Gastrocnemius medialis (tissue), 4 donors: ENCODE measurements around the gene MRPL27. TPM values are rescaled to one million over a fixed set of nuclear protein-coding genes. Genes with fewer than 3 reads are reported as not detected.

ENCODE experiments used
- ATAC-seq, 2 donors: fragments of 150-250 bp; one replicate each; pipeline ENCODE4 v1.9.1; 2016
- DNase-seq, 2 donors: peaks; one replicate each; pipeline ENCODE4 v3.0.0-alpha.2; 2019
- H3K27ac ChIP-seq, 4 donors: fragments of 200-600 bp; sonication (generic); 1 replicate in 1 of 4; 2 replicates in 3 of 4; pipeline ENCODE4 v1.5.1; 2016 to 2018; ENCODE audit warnings: mild to moderate bottlenecking in 2 of 4, moderate library complexity in 1 of 4
- H3K27me3 ChIP-seq, 3 donors: fragments of 200-600 bp; sonication (generic) in 2 of 3; 1 replicate in 1 of 3; 2 replicates in 2 of 3; pipeline versions ENCODE4 v1.5.1 to v1.6.0; 2016 to 2019; ENCODE audit warnings: mild to moderate bottlenecking in 1 of 3, moderate library complexity in 1 of 3
- H3K36me3 ChIP-seq, 2 donors: fragments of 200-600 bp; sonication (generic) in 1 of 2; one replicate each; pipeline ENCODE4 v1.5.1; 2017 to 2018
- H3K4me1 ChIP-seq, 2 donors: fragments of 200-600 bp; sonication (generic) in 1 of 2; one replicate each; pipeline ENCODE4 v1.5.1; 2016 to 2017; ENCODE audit warnings: mild to moderate bottlenecking in 2 of 2
- H3K4me3 ChIP-seq, 4 donors: fragments of 200-600 bp; sonication (generic) in 3 of 4; 1 replicate in 1 of 4; 2 replicates in 3 of 4; pipeline ENCODE4 v1.5.1; 2016 to 2019; ENCODE audit warnings: mild to moderate bottlenecking in 2 of 4
- H3K9me3 ChIP-seq, 3 donors: fragments of 200-600 bp; sonication (generic) in 2 of 3; 1 replicate in 1 of 3; 2 replicates in 2 of 3; pipeline ENCODE4 v1.5.1; 2016 to 2019
- POLR2A ChIP-seq, 2 donors: fragments of 450-650 bp; IDR thresholded peaks; one replicate each; pipeline ENCODE4 v1.6.1; 2017; ENCODE audit warnings: antibody characterized with exemption in 2 of 2, mild to moderate bottlenecking in 2 of 2, moderate library complexity in 2 of 2
- in situ Hi-C, 4 donors: fragments of 200-750 bp; cut with MboI; loops; one replicate each; pipeline versions ENCODE4 v1.15.0 to v1.8.0; 2017; ENCODE audit warnings: low sequenced_read_pairs in 4 of 4
- intact Hi-C: fragments of 100-400 bp; cut with DNase I; formaldehyde crosslinking; loops from one replicate; pipeline ENCODE4 v1.15.1; 2023; ENCODE audit warnings: low total_unique reads
- total RNA-seq, 4 donors: library from RNA; depleted of rRNA; stranded (reverse); fragments of >200 nt; gene quantifications; one replicate each; pipeline versions ENCODE4 v1.1.0 to v1.2.3, GENCODE V29; 2016
- TF ChIP-seq, protein P1 (sequence below), 5 experiments: fragments of 450-650 bp in 3 of 5; fragments of 200-600 bp in 2 of 5; sonication (generic) in 2 of 5; IDR thresholded peaks in 4 of 5; conservative IDR thresholded peaks in 1 of 5; 1 replicate in 4 of 5; 2 replicates in 1 of 5; pipeline ENCODE4 v1.5.1; 2016 to 2019; ENCODE audit warnings: antibody characterized with exemption in 5 of 5, mild to moderate bottlenecking in 3 of 5, moderate library complexity in 3 of 5

The MRPL27 gene
- total RNA-seq, 4 donors from 2014 or later = 110 to 141 (median 134) TPM

DNA sequence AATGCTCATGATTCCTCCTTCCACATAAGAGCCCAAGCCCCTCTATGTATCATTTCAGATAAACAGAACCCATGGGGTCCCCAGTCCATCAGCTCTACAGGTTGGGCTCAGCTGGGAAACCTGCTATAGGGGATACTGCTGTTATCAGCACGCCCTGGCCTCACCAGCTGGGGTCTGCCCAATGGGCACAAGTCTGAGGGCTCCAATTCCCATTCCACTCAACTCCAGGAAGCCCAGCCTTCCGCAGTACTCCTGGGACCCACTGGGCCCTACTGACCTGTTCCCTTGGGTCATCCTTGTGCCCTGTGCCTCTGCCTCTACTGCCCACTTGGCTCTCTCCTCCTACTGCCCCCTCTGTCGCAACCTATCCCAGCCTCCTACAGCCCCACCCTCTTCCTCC is 43.3 kb downstream of the MRPL27 start:
- no peak for TF ChIP-seq POLR2A (IDR thresholded peaks at IDR 0.05)
- TF ChIP-seq, protein P1, sequence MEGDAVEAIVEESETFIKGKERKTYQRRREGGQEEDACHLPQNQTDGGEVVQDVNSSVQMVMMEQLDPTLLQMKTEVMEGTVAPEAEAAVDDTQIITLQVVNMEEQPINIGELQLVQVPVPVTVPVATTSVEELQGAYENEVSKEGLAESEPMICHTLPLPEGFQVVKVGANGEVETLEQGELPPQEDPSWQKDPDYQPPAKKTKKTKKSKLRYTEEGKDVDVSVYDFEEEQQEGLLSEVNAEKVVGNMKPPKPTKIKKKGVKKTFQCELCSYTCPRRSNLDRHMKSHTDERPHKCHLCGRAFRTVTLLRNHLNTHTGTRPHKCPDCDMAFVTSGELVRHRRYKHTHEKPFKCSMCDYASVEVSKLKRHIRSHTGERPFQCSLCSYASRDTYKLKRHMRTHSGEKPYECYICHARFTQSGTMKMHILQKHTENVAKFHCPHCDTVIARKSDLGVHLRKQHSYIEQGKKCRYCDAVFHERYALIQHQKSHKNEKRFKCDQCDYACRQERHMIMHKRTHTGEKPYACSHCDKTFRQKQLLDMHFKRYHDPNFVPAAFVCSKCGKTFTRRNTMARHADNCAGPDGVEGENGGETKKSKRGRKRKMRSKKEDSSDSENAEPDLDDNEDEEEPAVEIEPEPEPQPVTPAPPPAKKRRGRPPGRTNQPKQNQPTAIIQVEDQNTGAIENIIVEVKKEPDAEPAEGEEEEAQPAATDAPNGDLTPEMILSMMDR (IDR thresholded peaks at IDR 0.05 in 4 of 5, conservative IDR thresholded peaks at IDR 0.05 in 1 of 5) = no peak
- Histone ChIP-seq H3K4me1 (no peaks in the 10 kb centered on the region), H3K27me3 (peaks cover 0 to 2% (median 0%) of the 10 kb centered on the region in 3 donors), H3K36me3 (no peaks in the 10 kb centered on the region), H3K9me3 (no peaks in the 10 kb centered on the region), H3K4me3 (no peak overlapping the region), H3K27ac (no peak overlapping the region)
- intact Hi-C loops (no loop called here), in situ Hi-C loops (no loop called here)
- ATAC-seq = no peak
- DNase-seq = no peak

DNA sequence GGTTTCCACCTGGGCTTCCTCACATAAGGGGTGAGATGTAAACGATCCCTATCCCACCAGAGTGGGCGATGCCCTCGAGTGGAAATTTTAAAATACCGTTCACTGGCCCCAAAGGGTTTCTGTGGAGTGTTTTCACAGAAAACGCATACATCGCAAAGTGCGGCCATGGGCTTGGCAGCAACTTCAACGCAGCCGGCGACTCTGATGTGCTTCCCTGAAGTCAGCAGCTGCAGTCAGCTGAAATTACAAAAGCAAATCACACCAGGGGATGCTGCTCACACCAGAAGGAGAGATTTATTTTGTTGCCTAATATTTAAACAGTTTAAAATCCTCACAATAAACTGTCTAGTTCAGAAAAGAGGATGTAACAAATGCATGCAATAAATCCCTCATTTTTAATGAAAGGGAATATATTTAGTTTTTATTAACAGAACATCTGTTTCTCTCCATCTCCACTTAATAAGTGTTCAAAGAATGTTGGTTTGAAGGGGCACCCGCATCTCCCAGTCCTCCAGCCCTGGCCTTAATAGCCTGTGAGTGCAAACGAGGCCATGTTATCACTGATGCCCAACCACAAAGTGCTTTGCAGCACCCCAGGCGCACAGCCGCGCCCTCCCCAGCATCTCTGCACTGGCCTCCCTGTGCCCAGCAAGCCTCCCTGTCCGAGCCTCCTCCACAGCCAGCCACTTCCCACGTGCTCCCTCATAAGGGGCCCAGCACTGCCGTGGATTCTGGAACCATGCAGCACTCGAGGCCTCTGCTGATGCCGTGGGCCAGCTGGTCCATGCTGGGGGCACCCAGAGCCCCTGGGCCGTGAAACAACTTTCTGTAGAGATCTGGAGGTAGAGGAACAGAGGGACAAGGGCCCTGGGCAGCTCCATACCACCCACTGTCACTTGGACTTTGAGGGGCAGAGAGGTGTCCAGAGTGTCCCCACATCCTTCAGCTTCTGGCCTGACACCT is 44.3 kb downstream of the MRPL27 start:
- Histone ChIP-seq H3K27ac (no peak overlapping the region), H3K9me3 (no peaks in the 10 kb centered on the region), H3K27me3 (peaks cover 0 to 2% (median 0%) of the 10 kb centered on the region in 3 donors), H3K36me3 (no peaks in the 10 kb centered on the region), H3K4me3 (no peak overlapping the region), H3K4me1 (no peaks in the 10 kb centered on the region)
- ATAC-seq (no peak), DNase-seq (no peak)
- TF ChIP-seq POLR2A (IDR thresholded peaks at IDR 0.05) = no peak
- TF ChIP-seq, protein P1 (IDR thresholded peaks at IDR 0.05 in 4 of 5, conservative IDR thresholded peaks at IDR 0.05 in 1 of 5) = no peak
- in situ Hi-C loops = no loop called here
- intact Hi-C loops = no loop called here

DNA sequence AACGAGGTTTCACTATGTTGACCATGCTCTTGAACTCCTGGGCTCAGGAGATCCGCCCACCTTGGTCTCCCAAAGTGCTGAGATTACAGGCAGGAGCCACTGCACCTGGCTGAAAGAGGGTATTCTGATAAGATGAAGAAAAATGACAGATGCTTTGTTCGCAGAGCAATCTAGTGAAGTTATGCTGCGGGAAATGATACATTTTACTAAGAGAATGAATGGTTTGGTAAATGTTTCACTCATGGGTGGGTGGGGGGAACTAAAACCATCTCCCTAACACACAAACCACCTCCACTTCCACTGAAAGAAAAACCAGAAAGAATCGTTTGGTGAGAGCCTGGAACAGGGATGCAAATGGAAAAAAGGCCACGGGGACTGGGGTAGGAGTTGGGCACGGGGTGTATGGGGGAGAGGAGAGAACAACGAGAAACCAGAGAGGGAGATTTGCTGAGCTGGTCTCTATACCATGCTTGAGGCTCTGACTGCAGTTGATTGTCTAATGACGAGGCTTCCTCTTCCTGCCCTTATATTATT is 46.1 kb downstream of the MRPL27 start:
- intact Hi-C loops = no loop called here
- TF ChIP-seq, protein P1 (IDR thresholded peaks at IDR 0.05 in 4 of 5, conservative IDR thresholded peaks at IDR 0.05 in 1 of 5) = no peak
- TF ChIP-seq POLR2A (IDR thresholded peaks at IDR 0.05) = no peak
- no peak overlapping the region for H3K4me3 ChIP-seq
- no peak overlapping the region for H3K27ac ChIP-seq
- H3K4me1 ChIP-seq = no peaks in the 10 kb centered on the region
- in situ Hi-C loops = no loop called here
- DNase-seq (no peak), ATAC-seq (no peak)
- no peaks in the 10 kb centered on the region for H3K9me3 ChIP-seq
- no peaks in the 10 kb centered on the region for H3K36me3 ChIP-seq
- H3K27me3 ChIP-seq = peaks cover 0 to 2% (median 0%) of the 10 kb centered on the region in 3 donors

DNA sequence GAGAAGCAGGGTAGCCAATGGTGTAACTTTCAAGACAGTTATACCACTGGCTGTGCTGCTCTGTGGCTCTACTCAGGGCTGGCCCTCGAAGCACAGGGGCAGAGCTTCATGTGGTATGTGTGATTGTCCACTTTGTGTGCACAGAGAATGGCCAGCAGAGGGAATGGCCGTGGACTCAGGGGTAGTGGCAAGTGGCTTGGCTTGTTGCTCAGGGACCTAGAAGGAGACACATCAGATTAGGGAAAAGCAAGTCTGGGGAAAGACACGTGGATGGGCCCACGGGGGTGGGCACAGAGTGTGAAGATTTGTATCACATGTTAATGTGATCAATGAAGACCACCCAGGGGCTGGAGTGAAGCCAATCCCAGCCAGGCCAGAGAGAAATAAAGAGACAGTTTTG is 47.1 kb downstream of the MRPL27 start:
- in situ Hi-C loops = no loop called here
- intact Hi-C loops = no loop called here
- TF ChIP-seq, protein P1 (IDR thresholded peaks at IDR 0.05 in 4 of 5, conservative IDR thresholded peaks at IDR 0.05 in 1 of 5) = no peak
- TF ChIP-seq POLR2A (IDR thresholded peaks at IDR 0.05) = no peak

More for the DNA sequence above, 47.1 kb downstream of the MRPL27 start:
- H3K27ac ChIP-seq = no peak overlapping the region
- H3K4me3 ChIP-seq = no peak overlapping the region
- H3K9me3 ChIP-seq = no peaks in the 10 kb centered on the region
- H3K4me1 ChIP-seq = no peaks in the 10 kb centered on the region
- DNase-seq (no peak), ATAC-seq (no peak)
- H3K36me3 ChIP-seq = no peaks in the 10 kb centered on the region
- H3K27me3 ChIP-seq = peaks cover 0 to 2% (median 0%) of the 10 kb centered on the region in 3 donors
